HG03025 (cell line): ENCODE results near the gene SASS6.

Experiments
- ATAC-seq: cut with Tn5 transposase; IDR thresholded peaks from one replicate; pipeline ENCODE4 v1.9.1; 2021; ENCODE audit warnings: mild to moderate bottlenecking, moderate library complexity; ENCODE audit not compliant: unreplicated experiment, low FRiP score

Gene SASS6

DNA sequence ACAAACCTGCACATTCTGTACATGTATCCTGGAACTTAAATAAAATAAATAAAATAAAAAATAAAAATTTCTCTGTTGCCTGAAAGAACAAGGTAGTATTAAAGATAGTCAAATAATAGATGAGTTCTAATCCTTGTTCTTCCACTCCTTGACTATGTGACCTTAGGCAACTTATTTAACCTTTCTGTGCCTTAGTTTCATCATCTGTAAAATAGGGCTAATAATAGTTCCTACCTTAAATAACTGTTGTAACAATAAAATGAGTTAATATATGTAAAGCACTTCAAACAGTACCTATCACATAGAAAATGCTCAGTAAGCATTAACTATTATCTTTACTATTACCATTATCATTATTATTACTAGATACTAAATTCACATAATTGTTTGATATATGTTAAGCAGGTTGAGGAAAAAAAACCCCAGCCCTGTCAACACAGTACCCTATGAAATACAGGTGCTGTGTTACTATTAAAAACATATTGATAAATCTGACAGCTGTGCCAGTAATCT, 23.1 kb downstream of the SASS6 start:
- no peak for ATAC-seq

GRCh38 chr1:100107696-100108095, 25.0 kb downstream of the SASS6 start:
- no peak for ATAC-seq

GRCh38 chr1:100101564-100101963, 31.2 kb downstream of the SASS6 start:
- ATAC-seq = no peak

- no peak for ATAC-seq
These were observed 32.5 kb downstream of the SASS6 start for GRCh38 chr1:100100202-100100601.

DNA sequence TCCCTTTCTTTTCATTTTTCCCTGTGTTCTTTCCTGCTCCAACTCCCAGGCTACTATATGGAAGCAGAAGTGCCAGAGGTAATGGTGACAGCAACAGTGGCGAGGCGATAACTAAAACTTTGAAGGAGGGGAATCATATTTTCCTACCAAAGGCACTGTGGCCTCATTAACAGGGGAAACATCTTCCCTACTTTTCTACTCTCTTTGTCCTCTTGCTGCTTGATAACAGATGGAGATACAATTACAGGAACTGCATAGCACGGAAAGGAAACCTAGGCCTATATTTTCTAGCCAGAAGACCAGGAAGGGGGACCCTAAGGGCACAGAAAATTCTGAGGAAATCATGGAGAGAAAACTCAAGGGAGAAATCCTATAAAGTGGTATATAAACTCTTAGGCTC, 42.3 kb downstream of the SASS6 start:
- no peak for ATAC-seq

DNA sequence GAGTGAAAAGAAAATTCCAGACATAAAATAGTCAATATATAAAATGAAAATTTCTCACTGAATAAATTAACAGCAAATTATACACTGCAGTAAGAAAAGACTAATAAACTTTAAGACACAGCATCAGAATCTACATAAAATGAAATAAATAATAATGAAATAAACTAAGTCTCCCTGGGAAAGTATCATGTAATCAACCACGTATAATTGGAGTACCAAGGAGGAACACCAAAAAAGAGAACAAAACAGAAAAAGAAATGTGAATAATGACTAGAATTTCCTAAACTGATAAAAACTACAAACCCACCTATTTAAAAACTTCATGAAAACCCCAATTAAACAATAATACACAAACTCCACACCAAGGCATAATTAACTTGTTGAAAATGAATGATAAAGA, 43.6 kb downstream of the SASS6 start:
- no peak for ATAC-seq

- ATAC-seq = no peak
These were observed 45.3 kb downstream of the SASS6 start for GRCh38 chr1:100087396-100087795.

GRCh38 chr1:100080331-100080730, 52.4 kb downstream of the SASS6 start:
- ATAC-seq = no peak

GRCh38 chr1:100077531-100077930, 55.2 kb downstream of the SASS6 start:
- peak; percentile 59 for ATAC-seq

DNA sequence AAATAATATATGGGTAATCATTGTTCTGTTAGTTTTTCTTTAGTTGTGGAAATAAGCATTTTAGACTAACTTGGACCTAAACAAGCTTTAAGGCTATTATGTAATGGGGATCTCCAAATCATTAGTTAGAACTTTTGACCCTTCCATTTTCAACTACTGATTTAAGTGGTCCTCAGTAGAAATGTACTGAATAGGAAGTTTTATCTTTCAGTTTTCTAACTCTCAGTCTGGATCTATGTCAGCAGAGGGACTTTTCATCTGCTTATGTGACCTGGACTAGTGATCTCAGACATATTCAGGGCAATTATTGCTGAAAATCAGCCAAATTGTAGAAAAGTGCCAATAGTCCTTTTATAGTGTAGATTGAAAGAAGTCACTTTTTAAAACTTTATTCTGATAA, 56.0 kb downstream of the SASS6 start:
- ATAC-seq = peak; percentile 59

- ATAC-seq = no peak
These were observed 56.4 kb downstream of the SASS6 start for GRCh38 chr1:100076319-100076718.

GRCh38 chr1:100075773-100076172, 57.0 kb downstream of the SASS6 start:
- ATAC-seq = peak; percentile 42

DNA sequence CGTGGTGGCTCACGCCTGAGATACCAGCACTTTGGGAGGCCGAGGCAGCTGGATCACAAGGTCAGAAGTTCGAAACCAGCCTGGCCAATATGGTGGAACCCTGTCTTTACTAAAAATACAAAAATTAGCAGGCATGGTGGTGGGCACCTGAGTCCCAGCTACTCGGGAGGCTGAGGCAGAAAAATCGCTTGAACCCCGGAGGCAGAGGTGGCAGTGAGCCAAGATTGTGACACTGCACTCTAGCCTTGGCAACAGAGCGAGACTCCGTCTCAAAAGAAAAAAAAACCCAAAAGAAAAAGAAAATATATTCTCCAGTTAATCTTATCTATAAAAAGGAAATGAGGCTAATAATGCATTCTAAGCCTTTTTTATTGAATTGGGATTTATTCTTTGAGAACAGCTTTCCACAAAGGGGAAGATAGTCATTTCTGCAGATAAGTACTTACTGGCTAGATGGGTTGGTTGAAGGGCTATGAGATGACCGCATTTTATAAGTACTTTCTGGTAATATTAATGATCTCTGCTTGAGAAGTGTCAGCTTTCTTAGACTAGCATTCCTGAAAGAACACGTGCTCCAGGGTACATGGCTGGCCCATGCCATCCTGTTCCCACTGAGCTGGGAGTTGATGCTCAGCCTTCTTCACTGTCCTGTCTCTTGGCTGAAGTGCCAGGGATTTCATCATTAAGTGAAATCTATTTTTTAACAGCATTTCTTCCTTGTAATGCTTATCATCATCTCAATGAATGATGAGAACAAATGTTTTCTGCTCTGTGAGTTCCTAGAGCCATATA, 57.9 kb downstream of the SASS6 start:
- no peak for ATAC-seq

DNA sequence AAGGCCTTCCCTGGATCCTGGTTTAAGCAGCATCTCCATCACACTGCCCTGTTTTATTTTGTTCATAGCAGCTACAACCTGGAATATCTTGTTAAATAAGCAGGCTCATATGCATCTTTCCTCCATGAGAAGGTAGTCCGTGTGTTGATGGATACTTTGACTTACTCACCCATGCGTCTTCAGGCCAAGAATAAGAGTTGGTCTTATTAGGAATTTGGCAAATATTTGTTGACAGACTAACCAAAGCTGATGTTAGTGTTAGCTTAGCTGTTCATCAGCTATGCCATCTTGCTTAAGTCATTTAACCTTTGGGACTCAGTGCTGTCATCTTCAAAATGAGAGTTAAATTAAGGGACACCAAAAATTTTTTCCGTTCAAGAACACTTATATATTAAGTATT, 59.2 kb downstream of the SASS6 start:
- no peak for ATAC-seq

GRCh38 chr1:100070201-100070939, 62.4 kb downstream of the SASS6 start:
- no peak for ATAC-seq

DNA sequence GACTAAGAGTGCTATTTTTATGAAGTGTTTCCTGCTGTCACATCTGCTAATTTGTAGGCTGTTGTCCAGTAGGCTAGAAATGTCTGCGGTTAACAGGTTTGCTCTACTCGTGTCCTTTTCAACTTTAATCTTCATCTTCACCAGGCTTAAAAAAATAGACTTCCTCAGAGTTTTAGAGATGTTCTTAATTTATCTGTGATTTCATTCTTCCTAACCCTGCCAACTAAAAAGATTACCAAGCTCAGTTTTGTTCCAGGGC, 66.8 kb downstream of the SASS6 start:
- ATAC-seq = no peak

DNA sequence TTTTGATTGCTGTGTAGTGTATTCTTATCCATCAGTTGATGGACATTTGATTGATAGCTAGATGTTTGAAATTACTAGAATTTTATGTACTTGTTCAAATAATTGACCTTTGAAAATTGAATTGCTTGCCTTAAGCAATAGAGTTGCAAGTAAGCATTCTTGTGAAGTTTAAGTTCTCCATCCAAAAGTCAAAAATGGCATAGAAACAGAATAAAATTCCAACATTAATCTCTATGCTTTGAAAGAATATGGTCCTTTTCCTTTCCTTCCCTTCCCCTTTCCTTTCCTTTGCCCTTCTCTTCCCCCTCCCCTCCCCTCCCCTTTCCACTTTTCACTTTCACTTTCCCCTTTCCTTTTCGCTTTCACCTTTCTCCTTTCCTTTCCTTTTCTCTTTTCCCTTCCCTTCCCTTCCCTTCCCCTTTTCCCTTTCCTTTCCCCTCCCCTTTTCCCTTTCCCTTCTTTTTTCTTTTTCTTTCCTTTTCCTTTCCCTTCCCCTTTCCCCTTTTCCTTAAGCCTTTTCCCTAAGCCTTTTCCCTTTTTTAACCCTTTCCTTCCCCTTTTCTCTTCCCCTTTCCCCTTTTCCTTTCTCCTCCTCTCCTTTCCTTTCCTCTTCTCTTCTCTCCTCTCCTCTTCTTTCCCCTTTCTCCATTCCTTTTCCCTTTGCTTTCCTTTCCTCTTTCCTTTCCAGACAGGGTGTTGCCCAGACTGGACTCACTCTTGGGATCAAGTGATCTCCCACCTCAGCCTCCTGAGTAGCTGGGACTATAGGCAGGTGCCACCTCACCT, 67.4 kb downstream of the SASS6 start:
- no peak for ATAC-seq

DNA sequence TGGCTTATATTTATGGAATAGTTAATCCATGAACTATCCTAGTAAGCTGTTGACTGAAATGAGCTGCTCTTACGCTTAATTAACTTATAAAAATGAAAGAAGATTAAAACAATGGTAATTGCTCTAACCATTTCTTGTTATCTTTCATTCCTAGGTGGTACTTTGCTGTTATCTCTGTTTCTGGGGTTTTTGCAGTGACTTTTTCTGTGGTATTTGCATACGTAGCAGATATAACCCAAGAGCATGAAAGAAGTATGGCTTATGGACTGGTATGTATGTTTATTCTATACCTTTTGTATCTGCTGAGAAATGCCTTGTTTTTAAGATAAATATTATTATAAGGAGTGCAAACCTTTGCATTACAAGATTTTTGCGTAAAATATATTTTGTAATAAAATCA, 71.0 kb downstream of the SASS6 start:
- ATAC-seq = no peak

- ATAC-seq = no peak
These were observed 79.0 kb downstream of the SASS6 start for GRCh38 chr1:100053727-100054126.

DNA sequence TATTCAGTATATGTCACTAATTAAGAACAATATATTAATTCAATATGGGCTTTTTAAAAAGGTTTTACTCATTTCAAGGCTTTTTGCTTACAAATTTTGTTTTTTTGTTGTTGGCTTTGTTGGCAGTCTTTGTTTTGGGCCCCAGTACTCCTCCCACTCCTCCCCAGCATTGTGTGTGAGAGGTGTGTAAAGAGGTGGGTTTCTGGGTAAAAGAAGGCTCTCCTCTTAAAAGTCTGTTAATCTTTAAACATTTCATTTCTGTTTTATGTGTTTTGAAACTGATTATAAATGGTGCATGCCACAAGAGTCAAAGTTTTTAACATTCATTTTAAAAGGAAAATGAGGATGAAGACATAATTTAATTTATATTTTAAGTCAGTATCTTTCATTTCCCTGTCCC, 79.6 kb downstream of the SASS6 start:
- no peak for ATAC-seq

DNA sequence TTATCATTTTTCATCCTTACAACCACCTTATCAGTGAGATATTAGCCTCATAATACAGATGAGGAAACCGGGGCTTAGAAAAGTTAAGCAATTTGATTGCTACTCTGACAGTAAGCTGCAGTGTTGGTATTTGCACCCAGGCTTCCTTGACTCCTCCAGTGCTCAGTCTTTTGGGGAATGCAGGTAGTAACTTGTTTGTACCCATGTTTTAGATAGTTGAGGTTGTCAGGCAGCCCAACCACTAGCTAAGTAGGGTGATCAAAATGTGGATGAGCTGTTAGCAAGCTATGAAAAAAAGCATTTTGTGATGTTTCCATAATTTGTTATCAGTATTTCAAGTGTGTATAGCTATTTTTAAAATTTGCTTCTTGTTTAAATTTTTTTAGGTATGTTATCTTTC, 80.8 kb downstream of the SASS6 start:
- ATAC-seq = no peak
